Embryonic facial prominence (tissue), 1 donor: Measurements from ENCODE around the gene LITAF.
"Not testable (repeated sequence)": the region's sequence is repeated elsewhere in the genome, so short reads cannot be mapped to it uniquely, and the experiment has no call there.

ENCODE experiments used
- DNase-seq: peaks from one replicate; pipeline ENCODE4 v3.0.0-alpha.2; 2016; ENCODE audit errors: extremely low spot score

Gene LITAF

GRCh38 chr16:11599579-11599978 lies 12.9 kb upstream of the LITAF start:
- no peak for DNase-seq

- peak; percentile 21 for DNase-seq
These were observed 10.7 kb upstream of the LITAF start for GRCh38 chr16:11597235-11598095.

GRCh38 chr16:11596572-11597226 lies 10.0 kb upstream of the LITAF start:
- peak; percentile 14 for DNase-seq

GRCh38 chr16:11593581-11593980 lies 6.9 kb upstream of the LITAF start:
- peak; percentile 4 for DNase-seq

- not testable (repeated sequence) for DNase-seq
These were observed 6.4 kb upstream of the LITAF start for GRCh38 chr16:11593076-11593475.

GRCh38 chr16:11591630-11592029 lies 4.9 kb upstream of the LITAF start:
- DNase-seq, result not testable (repeated sequence)

- no peak for DNase-seq
These were observed 2.5 kb upstream of the LITAF start for GRCh38 chr16:11589198-11589550.

GRCh38 chr16:11588321-11589197 lies 1.8 kb upstream of the LITAF start:
- peak; percentile 4 for DNase-seq

GRCh38 chr16:11587643-11588247 lies 1.0 kb upstream of the LITAF start:
- peak; percentile 3 for DNase-seq

GRCh38 chr16:11586378-11586855 lies 302 bp downstream of the LITAF start:
- peak; percentile 5 for DNase-seq

- DNase-seq, result peak; percentile 4
These were observed 1.0 kb downstream of the LITAF start for GRCh38 chr16:11585460-11586377.

GRCh38 chr16:11583889-11584565 lies 2.7 kb downstream of the LITAF start:
- no peak for DNase-seq

GRCh38 chr16:11583166-11583565 lies 3.6 kb downstream of the LITAF start:
- no peak for DNase-seq

GRCh38 chr16:11582157-11582814 lies 4.4 kb downstream of the LITAF start:
- no peak for DNase-seq

- no peak for DNase-seq
These were observed 5.0 kb downstream of the LITAF start for GRCh38 chr16:11581678-11582077.

GRCh38 chr16:11580451-11581086 lies 6.2 kb downstream of the LITAF start:
- no peak for DNase-seq

GRCh38 chr16:11577290-11577660 lies 9.4 kb downstream of the LITAF start:
- not testable (repeated sequence) for DNase-seq

- DNase-seq, result no peak
These were observed 10.1 kb downstream of the LITAF start for GRCh38 chr16:11576427-11577289.
